PC-3 (cell line): ENCODE results near the gene COPS6.

ENCODE experiments used
- EZH2 ChIP-seq: fragments of 300-600 bp; sonication (generic); IDR thresholded peaks from one replicate; pipeline ENCODE4 v1.6.1; 2017; ENCODE audit warnings: antibody characterized with exemption, mild to moderate bottlenecking, low read length; ENCODE audit not compliant: unreplicated experiment
- TF ChIP-seq, protein P1 (sequence below): fragments of 300-600 bp; sonication (generic); conservative IDR thresholded peaks from 2 replicates; pipeline ENCODE4 v1.5.1; 2017; ENCODE audit warnings: antibody characterized with exemption, low read depth, mild to moderate bottlenecking, low read length

DNA sequence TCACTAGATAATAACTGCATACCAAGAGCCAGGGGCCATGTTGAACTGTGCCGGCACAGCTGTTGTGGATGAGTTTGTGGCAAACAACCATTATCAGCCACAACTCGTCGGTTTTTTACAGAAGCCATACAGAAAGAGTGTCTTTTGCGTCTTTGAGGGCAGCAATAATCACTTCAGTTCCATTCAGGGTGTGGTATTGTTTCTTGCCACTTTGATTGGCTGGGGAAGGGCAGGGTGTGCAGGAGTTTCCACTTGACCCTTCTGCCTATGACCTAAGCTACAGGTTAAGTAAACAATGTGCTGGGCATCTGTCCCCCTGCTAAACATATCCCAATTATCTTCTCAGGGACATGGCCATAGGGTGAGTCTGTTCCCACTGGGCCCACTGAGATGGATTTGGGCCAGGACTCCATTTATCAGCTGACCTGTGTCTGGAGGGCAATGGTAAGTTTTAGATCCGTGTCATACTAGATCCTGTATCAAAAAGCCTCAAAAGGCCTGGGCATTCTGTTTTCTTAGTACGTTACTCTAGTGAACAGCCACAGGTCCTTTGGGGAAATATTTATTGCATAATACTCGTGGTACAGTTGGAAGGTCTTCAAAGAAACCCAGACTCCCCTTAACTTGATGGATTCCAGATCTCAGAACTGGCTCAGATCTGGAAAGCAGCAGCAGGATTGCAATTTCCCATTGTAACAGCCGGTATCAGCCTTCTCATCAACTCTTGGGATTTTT, 23.1 kb upstream of the COPS6 start:
- TF ChIP-seq, protein P1, sequence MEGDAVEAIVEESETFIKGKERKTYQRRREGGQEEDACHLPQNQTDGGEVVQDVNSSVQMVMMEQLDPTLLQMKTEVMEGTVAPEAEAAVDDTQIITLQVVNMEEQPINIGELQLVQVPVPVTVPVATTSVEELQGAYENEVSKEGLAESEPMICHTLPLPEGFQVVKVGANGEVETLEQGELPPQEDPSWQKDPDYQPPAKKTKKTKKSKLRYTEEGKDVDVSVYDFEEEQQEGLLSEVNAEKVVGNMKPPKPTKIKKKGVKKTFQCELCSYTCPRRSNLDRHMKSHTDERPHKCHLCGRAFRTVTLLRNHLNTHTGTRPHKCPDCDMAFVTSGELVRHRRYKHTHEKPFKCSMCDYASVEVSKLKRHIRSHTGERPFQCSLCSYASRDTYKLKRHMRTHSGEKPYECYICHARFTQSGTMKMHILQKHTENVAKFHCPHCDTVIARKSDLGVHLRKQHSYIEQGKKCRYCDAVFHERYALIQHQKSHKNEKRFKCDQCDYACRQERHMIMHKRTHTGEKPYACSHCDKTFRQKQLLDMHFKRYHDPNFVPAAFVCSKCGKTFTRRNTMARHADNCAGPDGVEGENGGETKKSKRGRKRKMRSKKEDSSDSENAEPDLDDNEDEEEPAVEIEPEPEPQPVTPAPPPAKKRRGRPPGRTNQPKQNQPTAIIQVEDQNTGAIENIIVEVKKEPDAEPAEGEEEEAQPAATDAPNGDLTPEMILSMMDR = no peak
- no peak for TF ChIP-seq EZH2
